ENCODE results near the gene OR6B1. TPM values are rescaled to one million over a fixed set of nuclear protein-coding genes. Genes with fewer than 3 reads are reported as not detected.

Gene OR6B1
- total and polyA plus RNA-seq, 2 experiments from 2014 or later = not detected

DNA sequence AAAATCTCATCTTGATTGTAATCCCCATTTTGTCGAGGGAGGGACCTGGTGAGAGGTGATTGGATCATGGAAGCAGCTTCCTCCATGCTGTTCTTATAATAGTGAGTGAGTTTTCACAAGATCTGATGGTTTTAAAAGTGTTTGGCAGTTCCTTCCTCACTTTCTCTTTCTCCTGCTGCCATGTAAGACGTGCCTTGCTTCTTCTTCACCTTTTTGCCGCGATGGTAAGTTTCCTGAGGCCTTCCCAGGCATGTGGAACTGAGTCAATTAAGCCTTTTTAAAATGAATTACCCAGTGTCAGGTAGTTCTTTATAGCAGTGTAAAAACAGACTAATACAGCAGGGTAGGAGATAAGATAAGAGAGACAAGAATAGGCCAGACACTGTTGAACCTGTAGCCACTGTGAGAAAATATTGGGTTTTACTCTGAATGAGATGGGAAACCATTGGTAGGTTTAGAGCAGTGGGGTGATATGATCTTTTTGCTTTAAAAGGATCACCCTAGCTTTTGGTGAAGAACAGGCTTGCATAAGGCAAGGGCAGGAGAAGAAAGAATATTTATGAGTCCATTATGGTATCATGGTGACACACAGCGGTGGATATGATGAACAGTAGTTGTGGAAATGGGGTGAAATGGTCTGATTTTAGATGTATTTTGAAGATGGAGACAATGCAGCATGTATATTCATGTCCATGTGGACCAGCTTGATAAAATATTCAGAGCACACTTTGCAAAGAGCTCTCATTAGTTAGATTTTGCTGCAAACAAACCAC, 11.5 kb downstream of the OR6B1 start:
- no peaks in the 10 kb centered on the region for H3K4me1 ChIP-seq (ENCODE audit: low read depth)
- TF ChIP-seq, protein P1, sequence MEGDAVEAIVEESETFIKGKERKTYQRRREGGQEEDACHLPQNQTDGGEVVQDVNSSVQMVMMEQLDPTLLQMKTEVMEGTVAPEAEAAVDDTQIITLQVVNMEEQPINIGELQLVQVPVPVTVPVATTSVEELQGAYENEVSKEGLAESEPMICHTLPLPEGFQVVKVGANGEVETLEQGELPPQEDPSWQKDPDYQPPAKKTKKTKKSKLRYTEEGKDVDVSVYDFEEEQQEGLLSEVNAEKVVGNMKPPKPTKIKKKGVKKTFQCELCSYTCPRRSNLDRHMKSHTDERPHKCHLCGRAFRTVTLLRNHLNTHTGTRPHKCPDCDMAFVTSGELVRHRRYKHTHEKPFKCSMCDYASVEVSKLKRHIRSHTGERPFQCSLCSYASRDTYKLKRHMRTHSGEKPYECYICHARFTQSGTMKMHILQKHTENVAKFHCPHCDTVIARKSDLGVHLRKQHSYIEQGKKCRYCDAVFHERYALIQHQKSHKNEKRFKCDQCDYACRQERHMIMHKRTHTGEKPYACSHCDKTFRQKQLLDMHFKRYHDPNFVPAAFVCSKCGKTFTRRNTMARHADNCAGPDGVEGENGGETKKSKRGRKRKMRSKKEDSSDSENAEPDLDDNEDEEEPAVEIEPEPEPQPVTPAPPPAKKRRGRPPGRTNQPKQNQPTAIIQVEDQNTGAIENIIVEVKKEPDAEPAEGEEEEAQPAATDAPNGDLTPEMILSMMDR (IDR thresholded peaks at IDR 0.05; ENCODE audit: low read depth, low read length) = no peak
- no peaks in the 10 kb centered on the region for H3K9me3 ChIP-seq (ENCODE audit: low read depth)
- H3K36me3 ChIP-seq = no peaks in the 10 kb centered on the region
- no peaks in the 10 kb centered on the region for H3K27me3 ChIP-seq
- DNase-seq (ENCODE audit: low read depth in 1 of 2, low spot score in 1 of 2) = no peak
- H3K27ac ChIP-seq = no peak overlapping the region
- H3K4me3 ChIP-seq = no peak overlapping the region

- Histone ChIP-seq H3K4me1 (ENCODE audit: low read depth) (no peaks in the 10 kb centered on the region), H3K27me3 (no peaks in the 10 kb centered on the region), H3K4me3 (no peak overlapping the region), H3K9me3 (ENCODE audit: low read depth) (no peaks in the 10 kb centered on the region), H3K27ac (no peak overlapping the region), H3K36me3 (no peaks in the 10 kb centered on the region)
- TF ChIP-seq, protein P1 (IDR thresholded peaks at IDR 0.05; ENCODE audit: low read depth, low read length) = no peak
- DNase-seq (ENCODE audit: low read depth in 1 of 2, low spot score in 1 of 2) = no peak
Observed at GRCh38 chr7:144018065-144018464, 17.9 kb downstream of the OR6B1 start.

GRCh38 chr7:144019457-144019856, 19.3 kb downstream of the OR6B1 start:
- Histone ChIP-seq H3K27ac (no peak overlapping the region), H3K27me3 (no peaks in the 10 kb centered on the region), H3K4me1 (ENCODE audit: low read depth) (no peaks in the 10 kb centered on the region), H3K36me3 (no peaks in the 10 kb centered on the region), H3K9me3 (ENCODE audit: low read depth) (no peaks in the 10 kb centered on the region), H3K4me3 (no peak overlapping the region)
- TF ChIP-seq, protein P1 (IDR thresholded peaks at IDR 0.05; ENCODE audit: low read depth, low read length) = no peak
- peak in 1 of 2 donors; percentile 96 for DNase-seq (ENCODE audit: low read depth in 1 of 2, low spot score in 1 of 2)

DNA sequence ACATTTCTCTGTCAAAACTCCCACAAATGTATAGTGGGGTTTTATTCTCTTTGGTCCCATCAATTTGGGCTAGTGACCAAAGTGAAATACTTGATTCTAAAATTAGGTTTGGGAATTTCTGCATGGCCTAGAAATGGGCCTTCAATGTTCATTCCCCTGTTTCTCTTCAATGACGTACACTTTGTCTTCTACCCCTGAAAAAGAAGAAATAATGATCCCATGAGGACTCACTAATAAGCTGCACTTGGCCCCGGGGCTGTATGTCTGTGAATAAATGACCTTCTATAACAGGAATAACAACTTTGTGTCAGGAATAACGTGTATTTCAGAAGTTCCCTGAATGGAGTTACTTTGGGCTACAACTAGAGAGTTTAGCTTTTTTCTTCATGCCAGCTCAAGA, 20.2 kb downstream of the OR6B1 start:
- no peaks in the 10 kb centered on the region for H3K4me1 ChIP-seq (ENCODE audit: low read depth)
- no peak overlapping the region for H3K27ac ChIP-seq
- TF ChIP-seq, protein P1 (IDR thresholded peaks at IDR 0.05; ENCODE audit: low read depth, low read length) = no peak
- H3K4me3 ChIP-seq = no peak overlapping the region
- DNase-seq (ENCODE audit: low read depth in 1 of 2, low spot score in 1 of 2) = no peak
- peaks cover 1% of the 10 kb centered on the region for H3K27me3 ChIP-seq
- H3K9me3 ChIP-seq (ENCODE audit: low read depth) = no peaks in the 10 kb centered on the region
- H3K36me3 ChIP-seq = no peaks in the 10 kb centered on the region

GRCh38 chr7:144022169-144022568, 22.0 kb downstream of the OR6B1 start:
- H3K36me3 ChIP-seq = no peaks in the 10 kb centered on the region
- peaks cover 3% of the 10 kb centered on the region for H3K27me3 ChIP-seq
- H3K9me3 ChIP-seq (ENCODE audit: low read depth) = no peaks in the 10 kb centered on the region
- H3K27ac ChIP-seq = no peak overlapping the region
- no peak overlapping the region for H3K4me3 ChIP-seq
- no peaks in the 10 kb centered on the region for H3K4me1 ChIP-seq (ENCODE audit: low read depth)
- no peak for DNase-seq (ENCODE audit: low read depth in 1 of 2, low spot score in 1 of 2)
- TF ChIP-seq, protein P1 (IDR thresholded peaks at IDR 0.05; ENCODE audit: low read depth, low read length) = no peak

All from cardiac muscle cell (in vitro differentiated cells and primary cell).